ENCODE results near the gene ATF6. TPM values are rescaled to one million over a fixed set of nuclear protein-coding genes. Genes with fewer than 3 reads are reported as not detected.

Gene ATF6
- total RNA-seq, 1 experiment from 2014 or later, result 16.4 TPM

DNA sequence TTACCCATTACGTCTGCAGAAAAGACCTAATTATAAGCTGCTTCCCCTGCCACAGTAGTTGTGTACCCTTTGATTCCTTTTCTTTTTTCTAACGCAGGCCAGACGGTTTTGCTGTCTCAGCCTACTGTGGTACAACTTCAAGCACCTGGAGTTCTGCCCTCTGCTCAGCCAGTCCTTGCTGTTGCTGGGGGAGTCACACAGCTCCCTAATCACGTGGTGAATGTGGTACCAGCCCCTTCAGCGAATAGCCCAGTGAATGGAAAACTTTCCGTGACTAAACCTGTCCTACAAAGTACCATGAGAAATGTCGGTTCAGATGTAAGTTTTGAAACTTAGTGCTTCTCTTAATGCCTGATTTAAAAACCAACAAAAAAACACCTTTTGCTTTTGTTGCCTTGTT lies 35.8 kb downstream of the ATF6 start:
- no peaks in the 10 kb centered on the region for H3K36me3 ChIP-seq (ENCODE audit: control insufficient read depth, insufficient read depth, low read length)
- TF ChIP-seq TCF7L2 (IDR thresholded peaks at IDR 0.05; ENCODE audit: low read depth, low read length), result no peak
- H3K27ac ChIP-seq (ENCODE audit: low read length), result no peak overlapping the region
- CTCF ChIA-PET, result interaction anchor here (0.5 kb wide), 1 partner anchor 235 kb away, joined by 4 read pairs; no protein-coding TSS in a partner anchor
- H3K4me3 ChIP-seq (ENCODE audit: low read depth in 2 of 2, low read length in 2 of 2), result no peak overlapping the region
- POLR2A ChIA-PET, result interaction anchor here (0.7 kb wide), 1 partner anchor 10 kb away, joined by 3 read pairs; no protein-coding TSS in a partner anchor
- no peak for ATAC-seq
- in situ Hi-C loops (cut with HindIII; ENCODE audit: low pct_unique_long_range_greater_than_20kb, low sequenced_read_pairs) (no loop called here), intact Hi-C loops (cut with micrococcal nuclease; ENCODE audit: unreplicated experiment) (no loop called here)
- no TSS peak for BruUV-seq (replicated peaks)
- no peaks in the 10 kb centered on the region for H3K4me1 ChIP-seq (ENCODE audit: control insufficient read depth, insufficient read depth, low read length)
- H3K9me3 ChIP-seq (ENCODE audit: control insufficient read depth, insufficient read depth, low read depth, low read length), result no peaks in the 10 kb centered on the region
- H3K27me3 ChIP-seq (ENCODE audit: control insufficient read depth, insufficient read depth, low read length), result no peaks in the 10 kb centered on the region
- no peak for DNase-seq (ENCODE audit: low read depth, low spot score)

- H3K27ac ChIP-seq (ENCODE audit: low read length), result no peak overlapping the region
- no peak for ATAC-seq
- intact Hi-C loops (cut with micrococcal nuclease; ENCODE audit: unreplicated experiment) (no loop called here), in situ Hi-C loops (cut with HindIII; ENCODE audit: low pct_unique_long_range_greater_than_20kb, low sequenced_read_pairs) (no loop called here)
- H3K4me3 ChIP-seq (ENCODE audit: low read depth in 2 of 2, low read length in 2 of 2), result no peak overlapping the region
- no peaks in the 10 kb centered on the region for H3K36me3 ChIP-seq (ENCODE audit: control insufficient read depth, insufficient read depth, low read length)
- no peaks in the 10 kb centered on the region for H3K4me1 ChIP-seq (ENCODE audit: control insufficient read depth, insufficient read depth, low read length)
- no peak for DNase-seq (ENCODE audit: low read depth, low spot score)
- TF ChIP-seq, protein P1, sequence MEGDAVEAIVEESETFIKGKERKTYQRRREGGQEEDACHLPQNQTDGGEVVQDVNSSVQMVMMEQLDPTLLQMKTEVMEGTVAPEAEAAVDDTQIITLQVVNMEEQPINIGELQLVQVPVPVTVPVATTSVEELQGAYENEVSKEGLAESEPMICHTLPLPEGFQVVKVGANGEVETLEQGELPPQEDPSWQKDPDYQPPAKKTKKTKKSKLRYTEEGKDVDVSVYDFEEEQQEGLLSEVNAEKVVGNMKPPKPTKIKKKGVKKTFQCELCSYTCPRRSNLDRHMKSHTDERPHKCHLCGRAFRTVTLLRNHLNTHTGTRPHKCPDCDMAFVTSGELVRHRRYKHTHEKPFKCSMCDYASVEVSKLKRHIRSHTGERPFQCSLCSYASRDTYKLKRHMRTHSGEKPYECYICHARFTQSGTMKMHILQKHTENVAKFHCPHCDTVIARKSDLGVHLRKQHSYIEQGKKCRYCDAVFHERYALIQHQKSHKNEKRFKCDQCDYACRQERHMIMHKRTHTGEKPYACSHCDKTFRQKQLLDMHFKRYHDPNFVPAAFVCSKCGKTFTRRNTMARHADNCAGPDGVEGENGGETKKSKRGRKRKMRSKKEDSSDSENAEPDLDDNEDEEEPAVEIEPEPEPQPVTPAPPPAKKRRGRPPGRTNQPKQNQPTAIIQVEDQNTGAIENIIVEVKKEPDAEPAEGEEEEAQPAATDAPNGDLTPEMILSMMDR (IDR thresholded peaks at IDR 0.05), result no peak
- no peak for TF ChIP-seq POLR2AphosphoS5 (IDR thresholded peaks at IDR 0.05; ENCODE audit: low read depth, low read length)
- no peak for TF ChIP-seq SIN3A (IDR thresholded peaks at IDR 0.05; ENCODE audit: borderline replicate concordance, insufficient read depth, low read depth, low read length)
- TF ChIP-seq REST (IDR thresholded peaks at IDR 0.05; ENCODE audit: insufficient read depth in 1 of 2, low read depth in 2 of 2, low read length in 1 of 2), result no peak
- no peak for TF ChIP-seq TCF7L2 (IDR thresholded peaks at IDR 0.05; ENCODE audit: low read depth, low read length)
- H3K9me3 ChIP-seq (ENCODE audit: control insufficient read depth, insufficient read depth, low read depth, low read length), result no peaks in the 10 kb centered on the region
- POLR2A ChIA-PET, result no interaction called here
- no TSS peak for BruUV-seq (replicated peaks)
- H3K27me3 ChIP-seq (ENCODE audit: control insufficient read depth, insufficient read depth, low read length), result no peaks in the 10 kb centered on the region
- CTCF ChIA-PET, result no interaction called here
Observed at GRCh38 chr1:161803181-161803580, 37.1 kb downstream of the ATF6 start.

GRCh38 chr1:161805399-161806197 lies 39.5 kb downstream of the ATF6 start:
- Histone ChIP-seq H3K9me3 (ENCODE audit: control insufficient read depth, insufficient read depth, low read depth, low read length) (no peaks in the 10 kb centered on the region), H3K36me3 (ENCODE audit: control insufficient read depth, insufficient read depth, low read length) (no peaks in the 10 kb centered on the region), H3K27me3 (ENCODE audit: control insufficient read depth, insufficient read depth, low read length) (no peaks in the 10 kb centered on the region), H3K4me3 (ENCODE audit: low read depth in 2 of 2, low read length in 2 of 2) (no peak overlapping the region), H3K4me1 (ENCODE audit: control insufficient read depth, insufficient read depth, low read length) (no peaks in the 10 kb centered on the region), H3K27ac (ENCODE audit: low read length) (no peak overlapping the region)
- TF ChIP-seq POLR2AphosphoS5 (IDR thresholded peaks at IDR 0.05; ENCODE audit: low read depth, low read length), result no peak
- TF ChIP-seq SIN3A (IDR thresholded peaks at IDR 0.05; ENCODE audit: borderline replicate concordance, insufficient read depth, low read depth, low read length), result no peak
- TF ChIP-seq TCF7L2 (IDR thresholded peaks at IDR 0.05; ENCODE audit: low read depth, low read length), result no peak
- TF ChIP-seq REST (IDR thresholded peaks at IDR 0.05; ENCODE audit: insufficient read depth in 1 of 2, low read depth in 2 of 2, low read length in 1 of 2), result no peak
- TF ChIP-seq, protein P1 (IDR thresholded peaks at IDR 0.05), result no peak
- ChIA-PET CTCF (no interaction called here), POLR2A (no interaction called here)
- in situ Hi-C loops (cut with HindIII; ENCODE audit: low pct_unique_long_range_greater_than_20kb, low sequenced_read_pairs) (no loop called here), intact Hi-C loops (cut with micrococcal nuclease; ENCODE audit: unreplicated experiment) (no loop called here)
- ATAC-seq, result no peak
- BruUV-seq (replicated peaks), result no TSS peak
- no peak for DNase-seq (ENCODE audit: low read depth, low spot score)

All from Panc1 (cell line).